Muscle of leg (tissue), 11 donors: Measurements from ENCODE around the gene TTC22. TPM values are rescaled to one million over a fixed set of nuclear protein-coding genes. Genes with fewer than 3 reads are reported as not detected.

ENCODE experiments used
- DNase-seq: peaks from one replicate; pipeline ENCODE4 v3.0.0; 2013
- H3K27ac ChIP-seq: one replicate; pipeline ENCODE4 v1.5.1; 2013; ENCODE audit warnings: mild to moderate bottlenecking, low read length, control low read depth
- H3K27me3 ChIP-seq: one replicate; pipeline ENCODE4 v1.6.1; 2013; ENCODE audit warnings: low read length; ENCODE audit not compliant: control insufficient read depth, insufficient read depth
- H3K36me3 ChIP-seq: one replicate; pipeline ENCODE4 v1.6.1; 2013; ENCODE audit warnings: low read length; ENCODE audit not compliant: control insufficient read depth, insufficient read depth
- H3K4me1 ChIP-seq: one replicate; pipeline ENCODE4 v1.6.1; 2013; ENCODE audit warnings: low read length; ENCODE audit not compliant: control insufficient read depth, insufficient read depth
- H3K4me3 ChIP-seq: one replicate; pipeline ENCODE4 v1.5.1; 2013; ENCODE audit warnings: low read length, control low read depth
- H3K9me3 ChIP-seq: replicated peaks from 2 replicates; pipeline ENCODE4 v1.6.1; 2013; ENCODE audit warnings: low read depth, low read length; ENCODE audit not compliant: control insufficient read depth
- WGBS: methylation state at CpG from one replicate; pipeline ENCODE4 v1.1.5; 2013; ENCODE audit warnings: missing lambda C conversion rate; ENCODE audit not compliant: insufficient coverage; 5-methylcytosine and 5-hydroxymethylcytosine counted together
- polyA plus RNA-seq, 8 donors: library from polyadenylated mRNA; unstranded; fragments of 120-200 nt; gene quantifications; one replicate each; pipeline versions ENCODE4 v1.2.1 to v1.2.3, GENCODE V29; 2013; ENCODE audit warnings: inconsistent platforms in 1 of 8, low replicate concordance in 1 of 8; ENCODE audit not compliant: insufficient read length in 8 of 8, insufficient read depth in 1 of 8
- total RNA-seq: library from RNA; stranded (reverse); fragments of 120-200 nt; gene quantifications from one replicate; pipeline ENCODE4 v1.2.4, GENCODE V29; 2013

Gene TTC22
- total and polyA plus RNA-seq, 9 donors: 0.04 to 1.7 (median 0.13) TPM; not detected in 1

DNA sequence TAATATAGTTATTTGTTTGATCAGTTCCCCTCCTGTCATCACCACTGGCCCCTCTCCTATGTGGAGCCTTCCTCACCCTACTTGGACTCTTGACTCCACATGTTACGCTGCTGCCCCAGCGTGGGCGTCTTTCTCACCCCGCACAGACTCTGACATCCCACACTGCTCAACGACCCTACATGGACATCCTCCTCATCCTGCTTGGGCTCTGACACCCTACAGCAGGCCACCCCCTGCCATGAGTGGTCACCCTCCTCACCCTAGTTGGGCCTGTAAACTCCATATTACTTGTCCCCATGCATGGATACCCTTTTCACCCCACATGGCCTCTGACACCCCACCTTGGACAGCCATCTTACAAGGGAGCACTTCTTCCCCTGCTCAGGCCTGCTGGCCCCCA is 64.4 kb downstream of the TTC22 start:
- no peaks in the 10 kb centered on the region for H3K27me3 ChIP-seq
- DNase-seq: no peak
- no peaks in the 10 kb centered on the region for H3K4me1 ChIP-seq
- WGBS: 97% methylated on average over 5 of the region's 5 CpGs
- no peak overlapping the region for H3K4me3 ChIP-seq
- H3K9me3 ChIP-seq: no peaks in the 10 kb centered on the region
- H3K36me3 ChIP-seq: peaks cover 70% of the 10 kb centered on the region
- no peak overlapping the region for H3K27ac ChIP-seq

Other genes with a start within 250 kb of the TTC22 start
- not detected for gene FAM151A, start 177.8 kb downstream of the TTC22 start, total RNA-seq
- 1 to 10 TPM in 1 of 8 donors, under 1 TPM in 7; 0.20 to 1.3 (median 0.47) TPM for gene FAM151A, start 177.8 kb downstream of the TTC22 start, polyA plus RNA-seq
- gene MROH7, start 159.5 kb downstream of the TTC22 start, total RNA-seq: 4.3 TPM
- gene MROH7, start 159.5 kb downstream of the TTC22 start, polyA plus RNA-seq: 1 to 10 TPM; 1.4 to 9.8 (median 3.3) TPM
- 26.4 TPM for gene TTC4, start 85.5 kb downstream of the TTC22 start, total RNA-seq
- gene TTC4, start 85.5 kb downstream of the TTC22 start, polyA plus RNA-seq: 10 to 100 TPM; 23.4 to 30.8 (median 24.9) TPM
- 6.4 TPM for gene PARS2, start 36.8 kb downstream of the TTC22 start, total RNA-seq
- gene PARS2, start 36.8 kb downstream of the TTC22 start, polyA plus RNA-seq: 1 to 10 TPM; 4.1 to 5.5 (median 4.6) TPM
- gene DHCR24, start 85.9 kb upstream of the TTC22 start, total RNA-seq: 12.2 TPM
- gene DHCR24, start 85.9 kb upstream of the TTC22 start, polyA plus RNA-seq: 10 to 100 TPM; 17.7 to 32.7 (median 24.5) TPM
- 0.04 TPM for gene TMEM61, start 179.3 kb upstream of the TTC22 start, total RNA-seq
- gene TMEM61, start 179.3 kb upstream of the TTC22 start, polyA plus RNA-seq: under 1 TPM in 2 of 8 donors, not detected in 6; 0.11 to 0.56 TPM
- not detected for gene BSND, start 197.6 kb upstream of the TTC22 start, total RNA-seq
- gene BSND, start 197.6 kb upstream of the TTC22 start, polyA plus RNA-seq: under 1 TPM in 3 of 8 donors, not detected in 5; 0.03 to 0.07 (median 0.03) TPM
- gene PCSK9, start 238.2 kb upstream of the TTC22 start, total RNA-seq: 3.1 TPM
- gene PCSK9, start 238.2 kb upstream of the TTC22 start, polyA plus RNA-seq: 10 to 100 TPM in 1 of 8 donors, 1 to 10 TPM in 7; 3.9 to 12.7 (median 5.4) TPM